ENCODE measurements around the gene CHCHD1. TPM values are rescaled to one million over a fixed set of nuclear protein-coding genes. Genes with fewer than 3 reads are reported as not detected.
"Not testable (repeated sequence)": the region's sequence is repeated elsewhere in the genome, so short reads cannot be mapped to it uniquely, and the experiment has no call there.

Gene CHCHD1
- polyA plus RNA-seq, 1 donor = 30.6 TPM

DNA sequence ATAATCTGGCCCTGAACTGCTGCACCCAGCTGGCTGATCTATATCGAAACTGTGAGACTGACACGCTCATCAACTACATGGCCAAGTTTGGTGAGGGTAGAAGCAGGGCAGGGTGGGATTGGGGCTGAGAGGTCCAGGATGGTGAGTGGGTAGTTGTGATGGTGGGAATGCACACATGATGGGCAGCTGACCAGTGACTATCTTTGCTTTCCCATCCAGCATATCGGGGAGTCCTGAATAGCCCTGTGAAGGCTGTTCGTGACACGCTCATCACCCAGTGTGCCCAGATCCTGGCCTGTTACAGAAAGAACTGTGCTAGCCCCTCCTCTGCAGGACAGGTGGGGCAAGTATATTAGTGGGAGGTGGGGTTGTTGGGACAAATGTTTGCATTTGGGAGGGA, 12.5 kb upstream of the CHCHD1 start:
- no peak for DNase-seq

DNA sequence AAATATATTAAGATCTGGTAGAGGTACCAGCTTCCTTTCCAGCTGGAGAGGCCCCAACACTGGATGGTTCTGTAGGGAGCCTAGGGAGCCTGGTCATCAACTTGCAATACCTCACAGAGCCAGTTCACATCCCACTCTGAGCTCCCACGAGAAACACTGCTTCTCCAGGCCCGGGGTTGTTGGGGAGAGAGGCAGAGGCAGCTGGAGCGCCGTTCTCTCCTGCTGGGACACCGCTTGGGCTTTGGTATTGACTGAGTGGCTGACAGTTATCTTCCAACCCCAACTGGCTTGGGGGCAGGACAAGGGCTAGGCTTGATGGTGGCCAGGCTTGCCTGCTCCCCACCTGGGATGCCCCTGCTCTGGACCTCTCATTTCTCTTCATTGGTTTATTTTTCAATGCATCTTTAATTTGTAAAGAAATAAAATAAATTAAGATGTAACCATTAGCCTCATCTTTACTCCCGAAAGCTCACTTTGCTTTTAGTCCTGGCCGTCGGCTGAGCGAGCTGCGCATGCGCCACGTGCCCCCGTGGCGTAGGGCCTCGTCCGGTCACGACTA, 10.0 kb upstream of the CHCHD1 start:
- DNase-seq = peak; percentile 93

DNA sequence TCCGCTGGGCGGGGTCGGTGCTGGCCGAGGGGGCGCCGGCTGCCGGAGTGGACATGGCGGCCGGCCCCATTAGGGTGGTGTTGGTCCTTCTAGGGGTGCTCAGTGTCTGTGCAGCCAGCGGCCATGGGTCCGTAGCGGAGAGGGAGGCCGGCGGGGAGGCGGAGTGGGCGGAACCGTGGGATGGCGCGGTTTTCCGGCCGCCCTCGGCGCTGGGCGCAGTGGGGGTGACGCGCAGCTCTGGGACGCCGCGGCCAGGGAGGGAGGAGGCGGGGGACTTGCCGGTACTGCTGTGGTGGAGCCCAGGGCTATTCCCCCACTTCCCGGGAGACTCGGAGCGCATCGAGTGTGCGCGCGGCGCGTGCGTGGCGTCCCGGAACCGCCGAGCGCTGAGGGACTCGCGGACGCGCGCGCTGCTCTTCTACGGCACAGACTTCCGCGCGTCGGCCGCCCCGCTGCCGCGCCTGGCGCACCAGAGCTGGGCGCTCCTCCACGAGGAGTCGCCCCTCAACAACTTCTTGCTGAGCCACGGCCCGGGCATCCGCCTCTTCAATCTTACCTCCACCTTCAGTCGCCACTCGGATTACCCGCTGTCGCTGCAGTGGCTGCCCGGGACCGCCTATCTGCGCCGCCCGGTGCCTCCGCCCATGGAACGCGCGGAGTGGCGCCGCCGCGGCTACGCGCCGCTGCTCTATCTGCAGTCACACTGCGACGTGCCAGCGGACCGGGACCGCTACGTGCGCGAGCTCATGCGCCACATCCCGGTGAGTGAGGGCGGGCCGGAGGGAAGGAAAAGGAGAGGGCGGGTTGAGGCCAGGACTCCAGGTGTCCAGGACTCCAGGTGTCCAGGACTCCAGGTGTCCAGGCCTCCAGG, 9.3 kb upstream of the CHCHD1 start:
- peak; percentile 85 for DNase-seq

DNA sequence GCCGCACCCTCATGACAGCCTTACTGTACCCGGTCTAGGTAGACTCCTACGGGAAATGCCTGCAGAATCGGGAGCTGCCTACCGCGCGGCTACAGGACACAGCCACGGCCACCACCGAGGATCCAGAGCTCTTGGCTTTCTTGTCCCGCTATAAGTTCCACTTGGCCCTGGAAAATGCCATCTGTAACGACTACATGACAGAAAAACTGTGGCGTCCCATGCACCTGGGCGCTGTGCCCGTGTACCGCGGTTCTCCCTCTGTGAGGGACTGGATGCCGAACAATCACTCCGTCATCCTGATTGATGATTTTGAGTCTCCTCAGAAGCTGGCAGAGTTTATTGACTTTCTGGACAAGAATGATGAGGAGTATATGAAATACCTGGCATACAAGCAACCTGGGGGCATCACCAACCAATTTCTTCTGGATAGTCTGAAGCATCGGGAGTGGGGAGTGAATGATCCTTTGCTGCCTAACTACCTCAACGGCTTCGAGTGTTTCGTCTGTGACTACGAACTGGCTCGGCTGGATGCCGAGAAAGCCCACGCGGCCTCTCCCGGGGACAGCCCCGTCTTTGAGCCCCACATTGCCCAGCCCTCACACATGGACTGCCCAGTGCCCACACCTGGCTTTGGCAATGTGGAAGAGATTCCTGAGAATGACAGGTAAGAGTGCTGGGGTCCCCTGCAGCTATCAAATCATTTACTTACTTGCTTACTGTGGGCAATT, 8.5 kb upstream of the CHCHD1 start:
- no peak for DNase-seq

DNA sequence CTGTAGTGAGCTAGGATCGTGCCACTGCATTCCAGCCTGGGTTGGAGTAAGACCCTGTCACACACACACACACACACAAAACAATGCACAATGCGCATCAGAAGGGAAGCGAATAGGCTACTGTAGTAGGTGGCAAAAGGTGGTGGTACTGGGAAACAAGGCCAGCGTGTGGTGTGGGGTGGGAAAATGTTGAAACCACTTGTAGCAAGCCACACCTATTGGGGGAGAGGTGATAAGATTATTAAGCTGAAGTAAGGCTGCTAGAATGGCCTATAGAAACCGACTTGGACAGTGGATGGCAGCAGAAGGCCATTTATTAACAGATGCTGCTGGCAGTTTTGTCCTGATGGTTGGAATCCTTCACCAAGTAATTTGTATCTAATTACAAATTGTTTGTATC, 7.2 kb upstream of the CHCHD1 start:
- DNase-seq = no peak

DNA sequence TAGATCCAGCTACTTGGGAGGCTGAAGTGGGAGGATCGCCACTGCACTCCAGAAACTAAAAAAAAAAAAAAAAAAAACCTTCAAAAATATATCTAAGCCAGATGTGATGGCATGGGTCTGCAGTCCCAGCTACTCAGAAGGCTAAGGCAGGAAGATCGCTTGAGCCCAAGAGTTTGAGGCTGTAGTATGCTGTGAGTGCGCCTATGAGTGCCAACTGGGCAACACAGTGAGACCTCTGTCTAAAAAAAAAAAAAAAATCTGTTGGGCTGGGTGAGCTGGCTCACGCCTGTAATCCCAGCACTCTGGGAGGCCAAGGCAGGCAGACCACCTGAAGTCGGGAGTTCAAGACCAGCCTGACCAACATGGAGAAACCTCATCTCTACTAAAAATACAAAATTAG, 2.8 kb upstream of the CHCHD1 start:
- no peak for DNase-seq

DNA sequence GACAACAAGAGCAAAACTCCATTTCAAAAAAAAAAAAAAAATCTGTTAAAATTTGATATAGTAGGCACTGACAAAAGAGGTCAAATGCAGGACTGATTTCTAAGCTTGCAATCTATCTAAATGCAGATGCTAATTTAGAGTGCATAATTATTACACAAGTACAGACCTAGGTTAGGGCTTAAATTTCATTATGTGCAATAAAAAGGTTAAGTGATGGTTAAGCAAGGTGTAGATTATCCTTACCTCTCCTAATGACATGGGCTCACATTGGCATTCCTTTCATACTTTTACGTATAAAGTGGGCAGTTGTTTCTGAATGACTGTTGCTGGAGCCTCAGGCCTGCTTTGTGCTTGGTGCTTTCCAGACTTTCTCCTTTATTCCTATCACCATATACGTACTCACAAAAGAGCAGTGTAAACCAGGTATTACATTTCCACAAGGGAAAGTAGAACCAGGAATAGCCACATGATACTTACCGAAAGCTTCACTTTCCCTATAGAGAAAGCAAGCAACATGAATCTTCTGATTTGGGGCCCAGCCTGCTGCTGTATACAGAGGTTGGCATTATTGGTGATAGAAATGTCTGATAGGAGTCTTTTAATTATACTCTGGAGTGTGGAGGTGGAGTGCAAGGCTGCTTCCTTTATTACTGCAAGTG, 2.2 kb upstream of the CHCHD1 start:
- DNase-seq = no peak

DNA sequence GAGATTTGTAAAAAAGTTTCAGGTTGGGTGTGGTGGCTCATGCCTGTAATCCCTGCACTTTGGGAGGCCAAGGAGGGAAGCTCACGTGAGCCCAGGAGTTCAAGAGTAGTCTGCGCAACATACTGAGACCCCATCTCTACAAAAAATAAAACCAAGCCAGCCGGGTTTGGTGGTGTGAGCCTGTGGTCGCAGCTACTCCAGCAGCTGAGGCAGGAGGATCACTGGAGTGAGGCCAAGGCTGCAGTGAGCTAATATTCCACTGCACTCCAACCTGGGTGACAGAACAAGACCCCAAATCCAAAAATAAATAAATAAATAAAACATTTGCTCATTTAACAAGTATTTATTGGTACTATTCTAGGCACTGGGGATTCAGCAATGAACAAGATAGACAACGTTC, 1.5 kb upstream of the CHCHD1 start:
- no peak for DNase-seq

DNA sequence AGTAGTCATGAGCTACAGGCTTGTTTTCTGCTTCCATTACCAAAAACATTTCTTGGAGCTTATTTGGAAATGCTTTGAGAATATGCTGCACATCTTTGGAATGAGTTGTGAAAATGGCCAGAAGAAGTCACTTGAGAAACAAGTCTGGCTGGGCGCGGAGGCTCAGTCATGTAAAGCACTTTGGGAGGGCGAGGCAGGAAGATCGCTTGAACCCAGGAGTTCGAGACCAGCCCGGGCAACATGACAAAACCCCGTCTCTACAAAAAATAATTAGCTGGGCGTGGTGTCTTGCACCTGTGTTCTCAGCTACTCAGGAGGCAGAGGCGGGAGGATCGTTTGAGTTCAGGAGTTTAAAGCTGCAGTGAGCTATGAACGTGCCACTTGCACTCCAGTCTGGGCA, 882 bp upstream of the CHCHD1 start:
- no peak for DNase-seq

DNA sequence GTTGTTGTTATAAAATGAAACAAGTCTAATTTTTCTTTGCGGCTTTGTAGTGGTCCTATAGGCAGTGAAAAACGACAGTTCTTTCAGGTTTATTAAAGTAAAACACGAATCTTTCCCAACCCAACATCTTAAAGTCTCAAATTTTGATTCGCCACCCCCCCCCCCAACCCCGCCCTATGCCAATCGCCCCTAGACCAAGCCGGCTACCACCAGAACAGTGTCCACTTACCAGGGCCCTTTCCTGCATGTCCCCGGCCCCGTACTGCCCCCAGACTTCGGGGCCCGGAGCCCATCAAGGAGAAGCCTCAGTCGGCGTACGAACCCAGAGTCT, 335 bp upstream of the CHCHD1 start:
- DNase-seq = no peak

DNA sequence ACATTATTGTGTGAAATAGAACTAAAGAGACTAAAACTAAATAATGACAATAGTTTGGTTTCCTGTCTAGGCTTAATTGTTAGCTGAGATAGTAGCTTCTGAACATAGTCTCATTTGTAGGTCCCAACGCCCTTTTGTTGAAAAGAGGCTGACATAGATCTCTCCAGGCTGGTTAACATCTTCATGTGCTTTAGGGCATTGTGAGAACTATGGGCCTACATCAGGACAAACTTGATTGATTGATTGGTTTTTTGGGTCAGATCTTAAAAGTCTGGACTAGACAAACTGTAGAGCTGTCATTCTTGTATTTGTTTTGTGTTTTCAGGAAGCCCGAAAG, 869 bp downstream of the CHCHD1 start:
- no peak for DNase-seq

DNA sequence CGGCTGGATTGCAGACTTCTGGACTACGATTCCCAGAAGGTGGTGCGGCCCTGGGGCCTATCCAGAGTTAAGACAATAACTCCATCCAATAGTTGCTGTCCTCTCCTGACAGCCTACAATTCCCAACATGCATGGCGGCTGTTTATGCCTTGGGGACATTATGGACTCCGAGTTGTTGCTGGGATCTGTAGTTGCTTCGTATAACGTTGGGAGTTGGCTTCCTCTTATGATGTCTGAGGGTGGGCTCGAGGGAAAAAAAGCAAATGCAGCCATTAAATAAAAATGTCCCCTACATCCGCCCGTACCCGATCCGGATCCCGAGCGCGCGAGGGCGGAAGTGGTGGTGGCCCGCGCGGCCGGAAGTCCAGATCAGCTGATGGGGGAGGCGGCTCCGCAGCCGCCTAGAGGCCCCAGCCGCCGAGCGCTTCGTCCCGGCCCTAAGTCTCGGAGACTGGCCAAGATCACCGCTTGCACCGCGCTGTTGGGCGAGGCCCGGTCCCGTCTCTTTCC, 3.4 kb downstream of the CHCHD1 start, which contains the start of gene ZSWIM8:
Gene ZSWIM8 (plus strand): TSS at position 396 of the 510 bp plus-strand sequence. CDS start 273 bp downstream, outside the sequence.
- DNase-seq = peak; percentile 95

DNA sequence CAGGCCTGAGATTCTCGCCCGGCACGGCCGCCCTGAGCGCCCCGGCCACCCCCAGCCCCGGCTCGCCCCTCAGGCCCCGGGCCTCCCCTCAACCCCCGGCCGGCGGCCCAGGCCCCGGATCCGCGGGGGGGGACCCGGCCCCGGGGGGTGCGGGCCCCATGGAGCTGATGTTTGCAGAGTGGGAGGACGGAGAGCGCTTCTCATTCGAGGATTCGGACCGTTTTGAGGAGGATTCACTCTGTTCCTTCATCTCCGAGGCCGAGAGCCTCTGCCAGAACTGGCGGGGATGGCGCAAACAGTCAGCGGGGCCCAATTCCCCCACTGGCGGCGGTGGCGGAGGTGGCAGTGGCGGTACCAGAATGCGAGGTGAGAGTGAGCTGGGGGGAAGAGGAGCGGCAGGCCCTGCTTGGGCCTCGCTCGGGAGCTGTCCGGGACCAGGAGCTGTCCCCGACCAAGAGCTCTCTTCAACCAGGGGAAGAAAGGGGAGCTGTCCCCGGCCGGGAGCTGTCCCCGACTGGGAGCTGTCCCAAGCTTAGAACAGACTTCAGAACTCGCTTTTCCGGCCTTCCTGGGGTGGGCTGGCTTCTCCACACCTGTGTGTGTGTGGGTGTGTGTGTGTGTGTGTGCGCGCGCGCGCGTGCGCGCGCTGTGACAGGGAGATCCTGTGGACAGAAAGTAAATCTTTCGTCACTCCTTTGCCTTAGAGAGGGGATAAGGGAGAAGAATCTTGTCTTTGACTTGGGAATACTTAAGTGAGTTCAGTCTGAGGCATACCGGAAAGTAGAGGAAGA, 4.1 kb downstream of the CHCHD1 start:
- DNase-seq = no peak

DNA sequence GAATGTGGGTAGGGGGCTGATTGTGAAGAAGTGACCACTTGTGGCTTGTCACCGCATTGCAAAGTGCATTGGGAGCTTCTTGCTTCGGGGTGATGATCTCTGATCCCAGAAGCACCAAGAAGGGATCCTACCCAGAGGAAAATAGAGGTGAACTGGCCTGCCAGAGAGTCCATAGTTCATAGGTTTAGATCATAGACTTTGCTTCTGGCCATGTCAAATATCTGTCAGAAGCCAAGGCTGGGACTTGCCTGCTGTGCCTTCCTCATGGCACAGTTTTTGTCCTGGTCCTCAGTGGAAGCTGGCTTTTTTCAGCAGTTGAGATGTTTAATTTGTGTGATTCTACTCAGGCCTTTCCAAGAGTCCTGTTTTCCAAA, 4.7 kb downstream of the CHCHD1 start:
- DNase-seq = no peak

DNA sequence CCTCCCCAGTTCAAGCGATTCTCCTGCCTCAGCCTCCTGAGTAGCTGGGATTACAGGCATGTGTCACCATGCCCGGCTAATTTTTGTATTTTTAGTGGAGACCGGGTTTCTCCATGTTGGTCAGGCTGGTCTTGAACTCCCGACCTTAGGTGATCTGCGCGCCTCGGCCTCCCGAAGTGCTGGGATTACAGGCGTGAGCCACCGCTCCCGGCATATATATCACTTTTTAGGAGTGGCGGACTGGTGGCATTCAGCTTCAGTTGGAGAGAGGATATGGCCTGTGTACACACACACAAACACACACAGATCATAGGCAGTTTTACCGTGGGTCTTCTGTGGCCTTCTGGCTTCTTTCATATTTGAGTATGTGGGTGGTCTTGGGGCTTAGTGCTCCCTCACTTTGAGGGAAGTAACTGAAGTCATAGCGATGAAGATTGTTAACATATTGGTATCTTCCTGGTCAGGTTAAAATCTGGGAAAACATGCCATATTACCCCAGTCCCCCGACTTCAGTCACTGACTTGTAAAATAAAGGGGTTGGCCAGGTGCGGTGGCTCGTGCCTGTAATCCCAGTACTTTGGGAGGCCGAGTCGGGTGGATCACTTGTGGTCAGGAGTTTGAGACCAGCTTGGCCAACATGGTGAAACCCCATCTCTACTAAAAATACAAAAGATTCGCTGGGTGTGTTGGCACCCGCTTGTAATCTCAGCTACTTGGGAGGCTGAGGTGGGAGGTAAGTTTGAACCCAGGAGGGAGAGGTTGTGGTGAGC, 5.4 kb downstream of the CHCHD1 start:
- DNase-seq = not testable (repeated sequence)

DNA sequence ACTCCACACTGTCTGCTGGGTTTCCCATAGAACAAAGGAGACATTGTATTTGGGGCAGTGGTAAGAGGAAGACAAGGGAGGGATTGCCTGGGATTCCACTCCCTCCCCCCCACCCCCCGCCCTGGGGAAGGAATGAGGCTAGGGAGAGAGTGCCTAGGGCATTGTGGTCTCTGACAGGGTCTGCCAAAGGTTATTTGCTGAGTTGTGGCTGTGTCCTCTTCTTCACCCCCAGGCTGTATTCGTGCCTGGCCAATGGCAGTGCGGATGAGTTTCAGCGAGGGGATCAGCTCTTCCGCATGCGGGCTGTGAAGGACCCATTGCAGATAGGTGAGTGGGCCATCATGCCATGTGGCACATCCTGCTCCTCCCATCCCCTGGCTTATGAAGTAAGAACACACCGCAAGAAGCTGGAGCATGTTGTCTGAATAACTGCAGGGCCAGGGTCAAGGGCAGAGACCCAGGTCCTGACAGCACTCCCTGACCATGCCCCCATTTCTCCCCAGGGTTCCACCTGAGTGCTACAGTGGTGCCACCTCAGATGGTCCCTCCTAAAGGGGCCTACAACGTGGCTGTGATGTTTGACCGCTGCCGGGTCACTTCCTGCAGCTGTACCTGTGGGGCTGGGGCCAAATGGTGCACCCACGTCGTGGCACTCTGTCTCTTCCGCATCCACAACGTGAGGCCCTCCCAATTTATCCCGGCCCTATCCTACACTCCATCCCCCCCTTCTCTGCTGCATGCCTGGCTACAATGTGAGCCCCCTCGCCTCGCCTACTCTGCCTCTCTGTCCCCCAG, 7.2 kb downstream of the CHCHD1 start:
- DNase-seq = no peak

DNA sequence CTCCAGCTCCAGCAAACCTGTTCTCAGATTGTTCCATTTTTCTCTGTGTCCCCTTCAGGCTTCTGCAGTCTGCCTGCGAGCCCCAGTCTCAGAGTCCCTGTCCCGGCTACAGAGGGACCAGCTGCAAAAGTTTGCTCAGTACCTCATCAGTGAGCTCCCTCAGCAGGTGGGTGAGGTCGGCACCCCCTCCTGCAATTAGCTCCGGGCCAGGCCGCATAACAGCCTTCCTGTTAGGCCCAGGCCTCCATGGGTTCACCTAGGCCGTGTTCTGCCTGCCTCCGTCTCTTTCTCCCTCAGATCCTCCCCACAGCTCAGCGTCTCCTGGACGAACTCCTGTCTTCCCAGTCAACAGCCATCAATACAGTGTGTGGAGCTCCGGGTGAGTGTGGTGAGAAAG, 7.8 kb downstream of the CHCHD1 start:
- no peak for DNase-seq

DNA sequence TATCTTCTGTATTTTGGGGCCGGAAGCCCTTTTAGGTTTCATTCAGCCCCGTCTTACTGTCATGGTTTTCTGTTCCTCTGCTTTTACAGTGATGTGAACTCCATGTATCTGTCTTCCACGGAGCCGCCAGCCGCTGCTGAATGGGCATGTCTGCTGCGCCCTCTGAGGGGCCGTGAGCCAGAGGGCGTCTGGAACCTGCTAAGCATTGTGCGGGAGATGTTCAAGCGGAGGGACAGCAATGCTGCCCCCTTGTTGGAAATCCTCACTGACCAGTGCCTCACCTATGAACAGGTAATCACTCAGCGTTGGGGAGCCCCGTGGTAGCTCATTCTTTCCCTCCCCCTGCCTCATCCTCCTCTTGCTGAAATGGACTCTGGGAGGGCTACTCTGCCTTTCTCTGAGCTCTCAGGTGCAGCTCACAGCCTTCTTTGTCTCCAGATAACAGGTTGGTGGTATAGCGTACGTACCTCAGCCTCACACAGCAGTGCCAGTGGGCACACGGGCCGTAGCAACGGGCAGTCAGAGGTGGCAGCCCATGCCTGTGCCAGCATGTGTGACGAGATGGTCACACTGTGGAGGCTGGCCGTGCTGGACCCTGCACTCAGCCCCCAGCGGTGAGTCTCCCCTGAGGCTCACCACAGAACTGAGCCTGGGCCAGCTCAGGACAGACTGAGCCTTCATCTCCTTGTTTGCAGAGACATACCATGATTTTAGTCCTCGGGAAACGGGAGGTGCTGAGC, 9.2 kb downstream of the CHCHD1 start:
- DNase-seq = no peak

DNA sequence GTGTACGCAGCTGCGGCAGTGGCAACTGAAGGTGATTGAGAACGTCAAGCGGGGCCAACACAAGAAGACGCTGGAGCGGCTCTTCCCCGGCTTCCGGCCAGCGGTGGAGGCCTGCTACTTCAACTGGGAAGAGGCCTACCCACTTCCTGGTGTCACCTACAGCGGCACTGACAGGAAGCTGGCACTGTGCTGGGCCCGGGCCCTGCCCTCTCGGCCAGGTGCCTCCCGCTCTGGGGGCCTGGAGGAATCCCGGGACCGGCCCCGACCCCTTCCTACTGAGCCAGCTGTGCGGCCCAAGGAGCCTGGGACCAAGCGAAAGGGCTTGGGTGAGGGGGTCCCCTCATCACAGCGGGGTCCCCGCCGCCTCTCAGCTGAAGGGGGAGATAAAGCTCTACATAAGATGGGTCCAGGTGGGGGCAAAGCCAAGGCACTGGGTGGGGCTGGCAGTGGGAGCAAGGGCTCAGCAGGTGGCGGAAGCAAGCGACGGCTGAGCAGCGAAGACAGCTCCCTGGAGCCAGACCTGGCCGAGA, 10.1 kb downstream of the CHCHD1 start:
- DNase-seq = no peak

DNA sequence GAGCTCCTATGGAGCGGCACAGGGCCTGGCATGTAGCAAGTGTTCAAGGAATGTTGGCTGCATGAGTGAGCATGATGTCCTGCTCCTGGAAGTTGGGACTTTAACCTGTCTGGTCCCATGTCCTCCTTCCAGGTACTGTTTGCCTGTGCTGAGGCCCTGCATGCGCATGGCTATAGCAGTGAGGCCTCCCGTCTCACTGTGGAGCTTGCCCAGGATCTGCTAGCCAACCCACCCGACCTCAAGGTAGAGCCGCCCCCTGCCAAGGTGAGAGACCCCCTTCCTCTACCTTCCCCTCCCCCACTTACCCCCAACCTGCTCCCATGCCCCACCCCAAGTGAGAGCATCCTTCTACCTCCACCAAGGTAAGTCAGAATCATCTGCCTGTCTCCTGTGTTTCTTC, 11.6 kb downstream of the CHCHD1 start:
- no peak for DNase-seq
